GM18861 (cell line): ENCODE data around the gene OGT.
"Not testable (repeated sequence)": the region's sequence is repeated elsewhere in the genome, so short reads cannot be mapped to it uniquely, and the experiment has no call there.

Experiments used
- ATAC-seq: cut with Tn5 transposase; IDR thresholded peaks from one replicate; pipeline ENCODE4 v1.9.1; 2021; ENCODE audit not compliant: unreplicated experiment

Gene OGT

DNA sequence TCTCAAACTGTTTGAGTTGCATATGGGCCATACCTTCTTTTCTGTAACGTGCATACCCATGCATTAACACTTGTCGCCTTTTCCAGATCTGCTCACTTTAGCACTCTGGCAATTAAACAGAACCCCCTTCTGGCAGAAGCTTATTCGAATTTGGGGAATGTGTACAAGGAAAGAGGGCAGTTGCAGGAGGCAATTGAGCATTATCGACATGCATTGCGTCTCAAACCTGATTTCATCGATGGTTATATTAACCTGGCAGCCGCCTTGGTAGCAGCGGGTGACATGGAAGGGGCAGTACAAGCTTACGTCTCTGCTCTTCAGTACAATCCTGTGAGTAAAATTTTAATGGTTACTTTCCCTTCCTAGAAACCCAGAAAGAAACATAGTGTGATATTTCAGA lies 4.8 kb downstream of the OGT start:
- ATAC-seq: no peak

DNA sequence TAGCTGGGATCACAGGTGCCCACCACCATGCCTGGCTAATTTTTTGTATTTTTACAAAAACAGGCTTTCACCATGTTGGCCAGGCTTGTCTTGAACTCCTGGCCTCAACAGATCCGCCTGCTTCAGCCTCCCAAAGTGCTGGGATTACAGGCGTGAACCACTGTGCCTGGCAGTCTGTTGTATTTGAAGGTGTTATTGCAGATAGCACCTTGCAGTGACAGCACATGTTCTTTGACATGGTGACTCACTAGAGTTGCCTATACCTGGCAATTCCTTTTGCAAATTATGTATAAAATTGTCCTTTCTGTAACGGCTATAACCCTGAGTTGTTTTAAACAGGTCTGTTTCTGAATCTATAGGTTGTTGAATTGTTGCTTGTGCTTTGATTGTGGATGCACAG lies 7.9 kb downstream of the OGT start:
- peak; percentile 18 for ATAC-seq

DNA sequence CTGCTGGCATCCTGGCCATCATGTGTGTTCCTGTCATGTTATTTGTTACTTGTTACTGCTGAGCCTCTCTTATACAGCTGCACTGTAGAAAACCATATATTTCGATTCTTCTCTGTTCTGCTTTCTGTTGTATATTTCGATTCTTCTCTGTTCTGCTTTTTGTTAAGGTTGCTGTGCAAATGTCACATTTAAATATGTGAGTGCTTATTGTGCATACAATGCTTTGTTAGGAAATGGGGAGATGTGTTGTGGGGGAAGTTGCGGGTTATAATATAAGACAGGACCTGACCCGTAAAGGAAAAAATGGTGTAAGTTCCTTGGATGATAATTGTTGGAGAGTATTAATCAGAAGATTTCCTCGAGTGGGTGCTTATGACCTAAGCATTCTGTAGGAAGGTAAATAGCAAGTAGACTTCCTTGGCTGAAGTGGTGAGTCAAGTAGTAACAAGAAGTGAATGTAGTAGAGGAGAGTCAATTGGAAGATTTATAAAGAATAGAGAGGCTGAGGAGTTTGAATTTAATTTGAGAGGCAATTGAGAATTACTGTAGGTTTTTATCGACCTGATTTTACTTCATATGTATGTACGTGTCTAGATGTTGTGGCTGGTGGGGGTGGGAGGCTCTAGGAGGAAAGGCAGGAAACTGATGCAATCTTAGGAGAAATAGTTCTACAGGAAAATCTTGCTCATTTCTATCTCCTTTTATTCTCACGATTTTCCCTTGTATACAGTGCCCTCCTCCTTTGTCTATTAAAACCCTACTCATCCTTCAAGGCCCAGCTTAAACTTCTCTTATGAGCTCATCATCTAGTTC lies 8.5 kb downstream of the OGT start:
- peak; percentile 71 for ATAC-seq

GRCh38 chrX:71542411-71542810 lies 9.5 kb downstream of the OGT start:
- no peak for ATAC-seq

- no peak for ATAC-seq
These were observed 9.9 kb downstream of the OGT start for GRCh38 chrX:71542825-71543224.

- no peak for ATAC-seq
These were observed 10.4 kb downstream of the OGT start for GRCh38 chrX:71543316-71543715.

- ATAC-seq: no peak
These were observed 12.5 kb downstream of the OGT start for GRCh38 chrX:71545364-71545763.

DNA sequence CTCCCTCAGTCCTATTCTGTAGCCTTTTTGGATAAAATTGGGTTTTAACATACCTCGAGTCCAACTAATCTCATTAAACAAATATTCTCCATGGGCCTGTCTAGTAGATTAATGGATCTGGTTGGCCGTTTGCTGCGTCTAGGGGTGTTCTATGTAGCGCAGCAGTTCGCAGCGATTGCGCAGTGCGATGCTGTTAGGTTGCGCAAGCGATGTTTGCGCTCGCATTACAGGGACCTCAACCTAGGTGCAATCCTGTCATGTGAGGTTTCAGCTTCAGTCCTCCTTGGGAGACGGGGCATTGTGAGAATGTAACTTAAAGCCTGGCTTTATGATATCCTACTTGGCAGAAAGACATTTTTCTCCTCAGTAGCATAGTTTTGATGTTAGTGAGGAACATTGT lies 14.0 kb downstream of the OGT start:
- no peak for ATAC-seq

GRCh38 chrX:71547339-71547738 lies 14.4 kb downstream of the OGT start:
- ATAC-seq: no peak

GRCh38 chrX:71549986-71550385 lies 17.1 kb downstream of the OGT start:
- no peak for ATAC-seq

DNA sequence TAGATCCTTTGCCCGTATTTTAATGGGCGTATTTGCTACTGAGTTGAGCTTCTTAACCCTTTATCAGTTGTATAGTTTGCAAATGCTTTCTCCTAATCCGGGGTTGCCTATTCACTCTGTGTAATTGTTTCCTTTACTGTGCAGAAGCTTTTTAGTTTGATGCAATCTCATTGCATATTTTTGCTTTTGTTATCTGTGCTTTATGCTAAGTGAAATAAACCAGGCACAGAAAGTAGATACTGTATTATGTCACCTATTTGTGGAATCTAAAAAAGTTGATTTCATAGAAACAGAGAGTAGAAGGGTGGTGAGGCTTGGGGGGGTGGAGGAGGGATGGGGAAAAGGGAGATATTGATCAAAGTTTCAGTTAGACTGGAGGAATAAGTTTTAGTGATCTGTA lies 17.7 kb downstream of the OGT start:
- no peak for ATAC-seq

DNA sequence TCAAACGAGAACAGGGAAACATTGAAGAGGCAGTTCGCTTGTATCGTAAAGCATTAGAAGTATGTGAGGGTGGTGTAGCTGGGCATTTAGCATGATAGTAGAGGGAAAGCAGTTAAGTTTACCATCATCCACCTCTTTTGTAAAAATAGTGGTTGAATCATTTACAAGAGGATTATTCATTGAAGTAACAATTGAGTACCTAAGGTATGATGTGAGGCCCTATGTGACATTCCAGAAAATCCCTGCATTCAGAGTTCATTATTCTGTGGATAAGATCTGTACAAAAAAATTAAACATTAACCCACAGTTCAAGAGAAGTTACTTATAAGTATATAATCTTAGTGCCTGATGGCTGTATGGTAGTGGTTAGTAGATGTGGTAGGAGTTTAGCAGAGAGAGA lies 23.1 kb downstream of the OGT start:
- no peak for ATAC-seq

DNA sequence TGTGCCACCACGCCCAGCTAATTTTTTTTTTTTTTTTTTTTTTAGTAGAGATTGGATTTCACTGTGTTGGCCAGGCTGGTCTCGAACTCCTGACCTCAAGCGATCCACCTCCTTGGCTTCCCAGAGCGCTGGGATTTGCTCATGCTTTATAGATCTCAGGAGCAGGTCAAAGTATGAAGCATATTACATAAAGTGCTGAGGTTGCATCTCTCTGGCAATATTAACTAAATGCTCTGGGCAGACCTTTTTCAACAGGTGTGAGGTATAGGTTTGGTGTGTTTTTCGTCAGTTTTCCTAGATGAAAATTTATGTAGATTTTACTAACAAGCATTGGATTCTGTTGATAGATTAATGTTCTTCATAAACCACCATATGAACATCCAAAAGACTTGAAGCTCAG lies 26.0 kb downstream of the OGT start:
- no peak for ATAC-seq

DNA sequence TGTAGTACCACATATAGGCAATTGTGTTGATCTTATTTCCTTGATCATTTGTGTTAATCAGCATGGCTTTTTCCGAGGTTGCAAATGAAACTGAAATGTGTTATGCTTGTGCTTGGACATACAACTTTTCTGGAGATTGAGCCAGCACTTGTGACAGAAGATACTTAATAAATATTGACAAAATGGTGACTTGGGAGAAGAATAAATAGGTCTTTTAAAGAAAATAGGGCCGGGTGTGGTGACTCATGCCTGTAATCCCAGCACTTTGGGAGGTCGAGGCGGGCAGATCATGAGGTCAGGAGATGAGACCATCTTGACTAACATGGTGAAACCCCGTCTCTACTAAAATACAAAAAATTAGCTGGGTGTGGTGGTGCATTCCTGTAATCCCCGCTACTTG lies 26.9 kb downstream of the OGT start:
- not testable (repeated sequence) for ATAC-seq

DNA sequence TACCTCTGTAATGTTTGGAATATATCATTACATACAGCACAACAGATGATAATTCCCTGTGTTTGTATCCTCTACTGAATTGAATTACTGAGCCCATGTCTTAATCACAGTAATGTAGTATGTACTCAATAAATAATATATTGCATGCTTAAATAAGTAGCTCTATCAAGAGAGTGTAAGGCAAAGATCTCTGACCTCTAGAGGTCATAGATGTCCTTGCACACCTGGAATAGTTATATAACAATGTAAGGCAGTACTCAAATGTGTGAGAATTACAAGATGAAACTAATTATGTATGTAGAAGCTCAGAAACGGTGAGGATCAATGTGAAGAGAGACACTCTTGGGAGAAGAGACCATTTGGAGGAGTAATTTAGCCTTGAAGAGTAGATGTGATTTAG lies 31.0 kb downstream of the OGT start:
- no peak for ATAC-seq

DNA sequence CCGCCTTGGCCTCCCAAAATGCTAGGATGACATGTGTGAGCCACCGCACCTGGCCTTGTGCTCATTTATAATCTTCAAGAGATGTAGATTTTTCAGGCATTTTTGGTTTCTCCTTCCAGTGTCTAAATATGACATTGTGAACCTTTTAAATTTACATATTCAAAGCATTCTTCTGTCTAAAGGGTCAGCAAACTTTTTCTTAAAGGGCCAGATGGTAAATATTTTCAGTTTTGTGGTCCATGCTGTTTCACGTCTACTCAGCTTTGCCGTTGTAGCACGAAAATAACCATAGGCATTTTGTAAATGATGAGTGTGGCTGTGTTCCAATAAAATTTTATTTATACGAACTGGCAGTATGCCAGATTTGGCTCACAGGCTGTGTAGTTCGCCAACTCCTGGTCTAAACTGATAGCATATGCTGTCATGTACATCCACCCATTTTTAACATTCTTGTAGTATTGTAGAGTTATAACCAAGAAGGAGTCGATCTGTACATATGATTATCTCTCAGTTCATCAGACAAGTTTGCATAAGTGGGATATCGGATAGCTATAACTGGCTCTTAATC lies 32.7 kb downstream of the OGT start:
- no peak for ATAC-seq

GRCh38 chrX:71571390-71571789 lies 38.5 kb downstream of the OGT start:
- ATAC-seq: not testable (repeated sequence)

DNA sequence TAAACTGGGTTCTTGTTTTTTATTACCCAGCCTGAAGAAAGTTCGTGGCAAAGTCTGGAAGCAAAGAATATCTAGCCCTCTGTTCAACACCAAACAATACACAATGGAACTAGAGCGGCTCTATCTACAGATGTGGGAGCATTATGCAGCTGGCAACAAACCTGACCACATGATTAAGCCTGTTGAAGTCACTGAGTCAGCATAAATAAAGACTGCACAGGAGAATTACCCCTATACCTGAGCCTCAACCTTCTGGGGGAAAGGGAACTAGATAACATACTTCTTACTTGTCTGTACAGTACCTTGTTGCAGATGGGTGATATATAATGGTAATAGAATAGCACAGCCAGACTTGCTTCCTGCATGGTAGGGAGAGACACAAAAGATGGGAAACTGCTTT lies 40.7 kb downstream of the OGT start:
- ATAC-seq: no peak

GRCh38 chrX:71577682-71578081 lies 44.8 kb downstream of the OGT start:
- no peak for ATAC-seq

- ATAC-seq: no peak
These were observed 45.6 kb downstream of the OGT start, which contains the start of gene GCNA for GRCh38 chrX:71578253-71579135. GCNA (plus strand) TSS chrX:71578437; CDS start chrX:71580822, 2,385 bp downstream.

DNA sequence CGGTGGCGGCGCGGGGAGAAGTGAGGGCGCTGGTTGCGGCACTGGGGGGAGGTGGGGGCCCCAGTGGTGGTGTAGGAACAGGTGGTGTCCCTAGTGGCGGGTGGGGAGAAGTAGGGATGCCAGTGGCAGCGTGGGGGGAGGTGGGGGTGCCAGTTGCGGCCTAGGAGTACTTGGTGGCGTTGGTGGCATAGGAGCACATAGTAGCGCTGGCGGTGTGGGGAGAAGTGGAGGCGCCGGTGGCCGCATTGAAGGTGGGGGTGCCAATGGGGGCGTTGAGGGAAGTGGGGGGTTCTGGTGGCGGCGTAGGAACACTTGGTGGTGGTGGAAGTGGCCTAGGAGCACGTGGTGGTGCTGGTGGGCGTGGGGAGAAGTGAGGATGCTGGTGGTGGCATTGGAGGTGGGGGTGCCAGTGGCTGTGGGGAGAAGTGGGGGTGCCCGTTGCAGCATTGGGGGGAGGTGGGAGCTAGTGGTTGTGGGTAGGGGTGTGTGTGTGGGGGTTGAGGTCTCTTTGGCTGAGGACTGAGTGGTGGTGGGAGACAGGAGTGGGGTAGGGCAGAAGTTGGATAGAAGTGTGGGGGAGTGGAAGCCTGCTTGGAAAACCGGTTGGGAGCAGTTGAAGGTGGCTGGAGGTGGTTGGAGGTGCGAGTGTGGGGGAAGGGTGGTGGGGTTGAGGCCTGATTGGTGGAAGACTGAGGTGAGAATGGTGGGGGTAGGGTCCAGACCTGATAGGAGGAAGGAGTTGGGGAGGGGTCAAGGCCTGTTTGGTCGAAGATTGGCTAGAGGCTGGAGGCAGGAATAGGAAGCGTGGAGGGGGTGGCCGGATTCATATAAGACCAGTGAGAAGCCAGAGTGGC lies 46.5 kb downstream of the OGT start:
- no peak for ATAC-seq
